Neural cell (in vitro differentiated cells): ENCODE results near the gene ADH1C. TPM values are rescaled to one million over a fixed set of nuclear protein-coding genes. Genes with fewer than 3 reads are reported as not detected.

Experiments used
- H2AFZ ChIP-seq: fragments of 200-600, 300-800 bp; sonication (generic), shearing (Covaris generic); 2 replicates; pipeline ENCODE4 v1.6.0; 2014; ENCODE audit warnings: low read depth, mild to moderate bottlenecking, antibody characterized with exemption, low read length, moderate library complexity
- H3F3A ChIP-seq: fragments of 200-600 bp; shearing (Covaris generic); 2 replicates; pipeline ENCODE4 v1.6.1; 2016; ENCODE audit warnings: mild to moderate bottlenecking, moderate library complexity, mixed read lengths, antibody characterized with exemption, low read length; ENCODE audit not compliant: insufficient read depth, poor library complexity, severe bottlenecking
- H3K27ac ChIP-seq: fragments of 200-600, 300-800 bp; sonication (generic), shearing (Covaris generic); 2 replicates; pipeline ENCODE4 v1.5.1; 2014; ENCODE audit warnings: mild to moderate bottlenecking, low read length, moderate library complexity
- H3K27me3 ChIP-seq: fragments of 300-800, 200-600 bp; sonication (generic), shearing (Covaris generic); 2 replicates; pipeline ENCODE4 v1.6.0; 2014; ENCODE audit warnings: mild to moderate bottlenecking, low read depth, low read length, moderate library complexity; ENCODE audit not compliant: insufficient read depth
- H3K36me3 ChIP-seq: fragments of 300-800, 200-600 bp; sonication (generic), shearing (Covaris generic); 2 replicates; pipeline ENCODE4 v1.5.1; 2014; ENCODE audit warnings: mild to moderate bottlenecking, antibody characterized with exemption, low read length, moderate library complexity; ENCODE audit not compliant: insufficient read depth
- H3K4me2 ChIP-seq: fragments of 300-800, 200-600 bp; sonication (generic), shearing (Covaris generic); 2 replicates; pipeline ENCODE4 v1.6.0; 2014; ENCODE audit warnings: mild to moderate bottlenecking, low read length
- H3K4me3 ChIP-seq: fragments of 300-800, 200-600 bp; sonication (generic), shearing (Covaris generic); 2 replicates; pipeline ENCODE4 v1.5.1; 2014; ENCODE audit warnings: mild to moderate bottlenecking, low read length, moderate library complexity
- H3K79me2 ChIP-seq: fragments of 200-600 bp; shearing (Covaris generic); replicated peaks from 2 replicates; pipeline ENCODE4 v1.6.0; 2014; ENCODE audit warnings: mild to moderate bottlenecking, low read length, moderate library complexity; ENCODE audit not compliant: insufficient read depth
- H3K9ac ChIP-seq: fragments of 300-800, 200-600 bp; sonication (generic), shearing (Covaris generic); 2 replicates; pipeline ENCODE4 v1.6.1; 2016; ENCODE audit warnings: mild to moderate bottlenecking, low read length, mixed read lengths
- H3K9me2 ChIP-seq: fragments of 200-600 bp; shearing (Covaris generic); 2 replicates; pipeline ENCODE4 v1.6.1; 2016; ENCODE audit warnings: mild to moderate bottlenecking, low read length, mixed read lengths; ENCODE audit not compliant: insufficient read depth
- H3K9me3 ChIP-seq: fragments of 200-600, 300-800 bp; sonication (generic), shearing (Covaris generic); 2 replicates; pipeline ENCODE4 v1.6.1; 2016; ENCODE audit warnings: mild to moderate bottlenecking, mixed run types, low read length, moderate library complexity, mixed read lengths
- H4K20me1 ChIP-seq: fragments of 200-600 bp; shearing (Covaris generic); 2 replicates; pipeline ENCODE4 v1.6.1; 2016; ENCODE audit warnings: mild to moderate bottlenecking, mixed run types; ENCODE audit not compliant: insufficient read depth
- CTCF ChIP-seq: fragments of 450-650 bp; IDR thresholded peaks from 2 replicates; pipeline ENCODE4 v1.5.1; 2014; ENCODE audit warnings: antibody characterized with exemption, mild to moderate bottlenecking, moderate library complexity; ENCODE audit not compliant: poor library complexity, severe bottlenecking
- EP300 ChIP-seq: fragments of 450-650 bp; conservative IDR thresholded peaks from 2 replicates; pipeline ENCODE4 v1.6.1; 2014; ENCODE audit warnings: antibody characterized with exemption, mild to moderate bottlenecking, moderate library complexity; ENCODE audit not compliant: poor library complexity, severe bottlenecking
- EZH2 ChIP-seq: fragments of 200-600, 300-800 bp; shearing (Covaris generic), sonication (generic); IDR thresholded peaks from 2 replicates; pipeline ENCODE4 v1.6.1; 2014; ENCODE audit warnings: antibody characterized with exemption, low read length, borderline replicate concordance, mild to moderate bottlenecking; ENCODE audit not compliant: insufficient read depth, poor library complexity, severe bottlenecking
- MXI1 ChIP-seq: fragments of 450-650 bp; conservative IDR thresholded peaks from 2 replicates; pipeline ENCODE4 v1.6.1; 2014; ENCODE audit warnings: antibody characterized with exemption, mild to moderate bottlenecking; ENCODE audit not compliant: poor library complexity, severe bottlenecking
- POLR2AphosphoS5 ChIP-seq: IDR thresholded peaks from 2 replicates; pipeline ENCODE4 v1.6.1; 2012
- RAD21 ChIP-seq: fragments of 450-650 bp; conservative IDR thresholded peaks from 2 replicates; pipeline ENCODE4 v1.6.1; 2014; ENCODE audit warnings: antibody characterized with exemption, mild to moderate bottlenecking, moderate library complexity
- REST ChIP-seq: IDR thresholded peaks from 2 replicates; pipeline ENCODE4 v1.6.1; 2012; ENCODE audit warnings: borderline replicate concordance
- SMC3 ChIP-seq: fragments of 450-650 bp; conservative IDR thresholded peaks from 2 replicates; pipeline ENCODE4 v1.6.1; 2014; ENCODE audit warnings: antibody characterized with exemption, mild to moderate bottlenecking, moderate library complexity; ENCODE audit not compliant: poor library complexity
- TAF1 ChIP-seq: IDR thresholded peaks from 2 replicates; pipeline ENCODE4 v1.6.1; 2012; ENCODE audit warnings: low read depth
- polyA minus RNA-seq: library from RNA; depleted of rRNA, polyadenylated mRNA; stranded (reverse); fragments of >200 nt; gene quantifications from 2 replicates; pipeline ENCODE4 v1.2.3, GENCODE V29; 2014
- polyA plus RNA-seq: library from polyadenylated mRNA; depleted of rRNA; stranded (reverse); fragments of >200 nt; gene quantifications from 2 replicates; pipeline ENCODE4 v1.2.3, GENCODE V29; 2014

The ADH1C gene
- polyA plus RNA-seq (not detected in 2 replicates), polyA minus RNA-seq (not detected in 2 replicates)

GRCh38 chr4:99352602-99353537, at the start of gene ADH1C:
ADH1C (minus strand) TSS chr4:99352746; CDS start chr4:99352675, 71 bp downstream.
- no peaks in the 10 kb centered on the region for H3K9me3 ChIP-seq
- H3K4me3 ChIP-seq = no peak within 1 kb of the TSS
- H3K27ac ChIP-seq = no peak within 1 kb of the TSS
- no peak within 1 kb of the TSS for H2AFZ ChIP-seq
- H3K79me2 ChIP-seq = no peaks in the 10 kb centered on the region
- H3F3A ChIP-seq = no peaks in the 10 kb centered on the region
- no peaks in the 10 kb centered on the region for H3K36me3 ChIP-seq
- H3K9me2 ChIP-seq = no peaks in the 10 kb centered on the region
- no peak within 1 kb of the TSS for H3K9ac ChIP-seq
- no peak within 1 kb of the TSS for H3K4me2 ChIP-seq
- H4K20me1 ChIP-seq = no peaks in the 10 kb centered on the region
- TF ChIP-seq EZH2 = no peak
- no peak for TF ChIP-seq SMC3
- no peak for TF ChIP-seq POLR2AphosphoS5
- TF ChIP-seq REST = no peak
- TF ChIP-seq MXI1 = no peak
- no peak for TF ChIP-seq TAF1
- TF ChIP-seq RAD21 = no peak
- TF ChIP-seq CTCF = no peak
- TF ChIP-seq EP300 = no peak
- no peaks in the 10 kb centered on the region for H3K27me3 ChIP-seq

GRCh38 chr4:99400831-99401230, 48.3 kb upstream of the ADH1C start:
- Histone ChIP-seq H3K27ac (no peak overlapping the region), H3K79me2 (no peaks in the 10 kb centered on the region), H3K9me2 (no peaks in the 10 kb centered on the region), H3K9me3 (no peaks in the 10 kb centered on the region), H2AFZ (no peak overlapping the region), H4K20me1 (no peaks in the 10 kb centered on the region), H3K4me2 (no peak overlapping the region), H3F3A (no peaks in the 10 kb centered on the region), H3K36me3 (no peaks in the 10 kb centered on the region), H3K27me3 (no peaks in the 10 kb centered on the region), H3K4me3 (no peak overlapping the region), H3K9ac (no peak overlapping the region)
- TF ChIP-seq REST (no peak), TAF1 (no peak), MXI1 (no peak), CTCF (no peak), SMC3 (no peak), EZH2 (no peak)
